ENCODE results near the gene IRAG1. TPM values are rescaled to one million over a fixed set of nuclear protein-coding genes. Genes with fewer than 3 reads are reported as not detected.

Gene IRAG1
- total RNA-seq, 4 donors from 2014 or later = 156 to 408 (median 278) TPM

DNA sequence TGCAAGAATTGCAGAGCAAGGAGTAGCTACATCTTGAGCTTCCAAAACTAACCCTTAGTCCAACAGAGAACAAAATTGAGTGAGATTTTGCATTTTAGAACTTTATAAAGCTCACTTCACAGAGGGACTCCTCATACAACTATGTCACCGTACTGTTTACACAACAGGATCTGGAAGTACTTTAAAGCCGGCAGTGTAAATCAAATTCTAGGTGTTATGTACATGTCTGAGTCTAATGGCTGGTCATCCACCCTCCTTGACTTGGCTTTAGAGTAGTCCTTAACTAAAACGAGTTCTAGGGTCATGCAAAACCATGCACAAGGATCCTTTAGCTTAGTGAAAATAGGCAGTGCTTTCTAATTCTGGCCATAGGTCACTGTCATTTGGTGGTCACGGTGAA, 23.5 kb downstream of the IRAG1 start:
- no peaks in the 10 kb centered on the region for H3K9me3 ChIP-seq
- H3K4me3 ChIP-seq = no peak overlapping the region
- no peak for TF ChIP-seq POLR2A (IDR thresholded peaks at IDR 0.05)
- TF ChIP-seq POLR2AphosphoS5 (IDR thresholded peaks at IDR 0.05) = no peak
- TF ChIP-seq CTCF (IDR thresholded peaks at IDR 0.05) = no peak
- no peak for TF ChIP-seq EP300 (IDR thresholded peaks at IDR 0.05)
- H3K27me3 ChIP-seq = no peaks in the 10 kb centered on the region
- 32 to 50% methylated on average over 2 to 4 of the region's 4 CpGs for WGBS, 2 donors (ENCODE audit: low coverage in 1 of 2)
- peak overlapping the region; percentile 27 to 93 (median 86) for H3K27ac ChIP-seq
- H3K4me1 ChIP-seq = peaks cover 29 to 100% (median 41%) of the 10 kb centered on the region in 3 donors
- H3K36me3 ChIP-seq = no peaks in the 10 kb centered on the region
- ATAC-seq = no peak

DNA sequence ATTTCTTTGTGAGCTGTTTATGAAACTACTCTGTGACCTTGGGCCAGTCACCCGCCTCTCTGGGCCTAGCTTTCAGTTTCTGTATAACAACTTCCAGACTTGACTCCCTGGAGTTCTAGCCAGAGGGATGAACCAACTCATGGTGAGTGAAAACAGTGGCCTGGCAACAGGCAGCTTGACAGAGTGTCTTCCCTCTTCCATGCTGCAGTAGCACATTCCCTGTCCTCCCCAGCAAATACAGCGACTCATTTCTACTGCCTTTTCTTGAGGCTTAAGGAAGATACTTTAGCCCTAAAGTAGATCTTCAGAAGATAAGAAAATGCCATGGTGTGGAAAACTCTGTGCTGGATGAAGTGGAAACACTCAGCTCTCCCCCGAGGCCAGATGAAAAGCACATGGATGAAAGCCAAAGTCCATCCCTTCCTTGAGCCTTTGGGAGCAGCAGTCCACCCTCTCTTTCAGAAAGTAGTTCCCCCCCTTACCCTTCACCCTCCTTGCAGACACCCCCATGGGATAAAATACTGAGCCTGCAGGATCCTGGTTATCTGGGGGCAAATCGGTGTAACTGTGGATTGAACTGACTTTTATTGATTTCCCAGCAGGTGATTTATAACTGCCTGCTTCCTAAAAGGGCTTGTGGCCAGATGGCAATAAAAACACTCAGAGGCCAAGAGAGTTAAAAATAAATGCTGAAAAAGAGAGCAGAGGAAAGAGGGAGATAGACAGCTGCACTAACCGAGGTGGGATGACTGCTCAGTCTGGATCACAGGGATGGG, 24.1 kb downstream of the IRAG1 start:
- TF ChIP-seq POLR2A (IDR thresholded peaks at IDR 0.05) (no peak), CTCF (IDR thresholded peaks at IDR 0.05) (no peak), POLR2AphosphoS5 (IDR thresholded peaks at IDR 0.05) (no peak), EP300 (IDR thresholded peaks at IDR 0.05) (no peak)
- no peak overlapping the region for H3K4me3 ChIP-seq
- H3K36me3 ChIP-seq = no peaks in the 10 kb centered on the region
- peaks cover 24 to 100% (median 41%) of the 10 kb centered on the region in 3 donors for H3K4me1 ChIP-seq
- no peaks in the 10 kb centered on the region for H3K27me3 ChIP-seq
- ATAC-seq = peak; percentile 30
- WGBS, 2 donors (ENCODE audit: low coverage in 1 of 2) = 9 to 16% methylated on average over 3 to 4 of the region's 5 CpGs
- no peaks in the 10 kb centered on the region for H3K9me3 ChIP-seq
- H3K27ac ChIP-seq = peak overlapping the region; percentile 43 to 93 (median 86)

DNA sequence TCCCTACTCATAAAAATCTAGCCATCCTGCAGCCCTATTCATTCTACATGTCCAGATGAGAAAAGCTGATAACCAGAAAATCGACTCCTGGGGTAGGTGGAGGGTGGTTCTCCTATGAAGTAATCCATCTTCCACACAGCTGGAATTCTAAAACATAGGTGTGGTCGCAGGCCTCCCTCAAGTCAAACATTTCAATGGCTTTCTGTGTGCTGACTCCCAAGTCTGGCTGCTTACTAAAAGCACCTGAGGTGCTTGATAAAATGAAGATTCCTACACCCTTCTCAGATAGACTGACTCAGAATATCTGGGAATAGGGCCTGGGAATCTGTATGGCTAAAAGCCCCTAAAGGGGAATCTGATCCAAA, 26.1 kb downstream of the IRAG1 start:
- Histone ChIP-seq H3K4me3 (no peak overlapping the region), H3K4me1 (peaks cover 14 to 100% (median 41%) of the 10 kb centered on the region in 3 donors), H3K27me3 (no peaks in the 10 kb centered on the region), H3K27ac (peak overlapping the region; percentile 43 to 93 (median 86)), H3K36me3 (no peaks in the 10 kb centered on the region), H3K9me3 (no peaks in the 10 kb centered on the region)
- no peak for TF ChIP-seq EP300 (IDR thresholded peaks at IDR 0.05)
- no peak for TF ChIP-seq POLR2A (IDR thresholded peaks at IDR 0.05)
- no peak for TF ChIP-seq POLR2AphosphoS5 (IDR thresholded peaks at IDR 0.05)
- no peak for TF ChIP-seq CTCF (IDR thresholded peaks at IDR 0.05)
- ATAC-seq = no peak
- WGBS, 2 donors (ENCODE audit: low coverage in 1 of 2) = 6 to 40% methylated on average over 1 to 2 of the region's 2 CpGs

GRCh38 chr11:10666556-10667520, 26.7 kb downstream of the IRAG1 start:
- no peaks in the 10 kb centered on the region for H3K27me3 ChIP-seq
- no peak for ATAC-seq
- H3K4me3 ChIP-seq = no peak overlapping the region
- no peaks in the 10 kb centered on the region for H3K9me3 ChIP-seq
- peak overlapping the region; percentile 43 to 93 (median 86) for H3K27ac ChIP-seq
- 36 to 37% methylated on average over 5 of the region's 6 CpGs for WGBS, 2 donors (ENCODE audit: low coverage in 1 of 2)
- H3K36me3 ChIP-seq = no peaks in the 10 kb centered on the region
- peaks cover 16 to 100% (median 41%) of the 10 kb centered on the region in 3 donors for H3K4me1 ChIP-seq
- TF ChIP-seq CTCF (IDR thresholded peaks at IDR 0.05) (no peak), POLR2A (IDR thresholded peaks at IDR 0.05) (no peak), EP300 (IDR thresholded peaks at IDR 0.05) (no peak), POLR2AphosphoS5 (IDR thresholded peaks at IDR 0.05) (no peak)

All from gastroesophageal sphincter (tissue), 4 donors.